GM12892 (cell line): ENCODE data around the gene PES1.
"Not testable (repeated sequence)": the region's sequence is repeated elsewhere in the genome, so short reads cannot be mapped to it uniquely, and the experiment has no call there.

Source experiments
- DNase-seq: peaks from one replicate; pipeline ENCODE4 v3.0.0; 2011; ENCODE audit not compliant: insufficient read length
- FAIRE-seq: peaks from 2 replicates; lab custom pipeline; 2011; peaks lifted over from hg19 to GRCh38; lab: Jason Lieb, UNC
- POLR2A ChIP-seq: IDR thresholded peaks from 2 replicates; pipeline ENCODE4 v1.6.1; 2011; ENCODE audit warnings: low read depth, low read length, control low read depth
- POLR2AphosphoS5 ChIP-seq: IDR thresholded peaks from 2 replicates; pipeline ENCODE4 v1.6.1; 2011; ENCODE audit warnings: low read depth, low read length, control low read depth
- TAF1 ChIP-seq: IDR thresholded peaks from 2 replicates; pipeline ENCODE4 v1.6.1; 2011; ENCODE audit warnings: low read depth, mild to moderate bottlenecking, control low read depth, low read length, borderline replicate concordance

Gene PES1

GRCh38 chr22:30556388-30556787 is 35.3 kb downstream of the PES1 start:
- TF ChIP-seq POLR2AphosphoS5 (no peak), POLR2A (no peak), TAF1 (no peak)
- DNase-seq (no peak), FAIRE-seq (no peak)

DNA sequence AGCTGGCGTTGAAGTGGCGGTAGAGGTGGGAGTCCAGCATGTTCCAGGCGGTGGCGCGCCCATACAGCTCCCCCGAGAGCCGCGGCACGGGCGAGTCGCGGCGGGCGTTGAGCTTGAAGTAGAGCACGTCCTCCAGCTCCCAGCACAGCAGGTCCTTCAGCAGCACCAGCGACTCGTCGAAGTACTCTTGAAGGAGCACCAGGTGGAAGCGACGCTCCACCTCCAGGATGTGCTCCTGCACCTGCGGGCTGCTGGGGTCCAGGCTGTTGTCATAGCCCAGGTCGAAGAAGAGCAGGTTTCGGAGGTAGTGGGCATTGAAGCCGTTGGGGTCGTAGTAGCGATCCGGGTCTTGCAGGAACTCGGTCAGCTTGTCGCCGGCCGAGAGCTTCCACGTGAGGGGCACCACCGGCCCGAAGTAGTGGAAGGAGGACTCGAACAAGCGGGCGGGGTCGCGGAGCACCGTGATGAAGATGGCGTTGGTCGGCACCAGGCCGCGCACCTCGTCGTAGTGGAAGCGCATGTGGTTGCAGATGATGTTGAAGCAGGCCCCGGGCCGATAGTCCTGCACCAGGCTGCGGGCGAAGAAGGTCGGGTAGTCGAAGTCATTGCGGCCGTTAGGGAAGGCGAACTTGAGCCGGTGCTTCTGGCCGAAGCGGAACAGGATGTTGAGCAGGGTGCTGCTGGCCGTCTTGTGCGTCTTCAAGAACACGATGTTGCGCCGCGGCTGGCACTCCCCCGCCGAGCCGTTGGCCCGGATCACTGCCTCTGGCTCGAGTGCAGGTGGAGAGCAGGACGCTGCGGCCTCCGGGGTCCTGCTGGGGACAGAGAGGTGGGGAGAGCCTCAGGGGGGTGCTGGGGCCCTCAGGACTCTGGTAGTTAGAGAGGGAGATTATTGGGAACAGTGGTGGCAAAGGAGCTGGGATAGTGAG is 36.2 kb downstream of the PES1 start:
- DNase-seq (no peak), FAIRE-seq (no peak)
- TF ChIP-seq TAF1 (no peak), POLR2AphosphoS5 (no peak), POLR2A (no peak)

GRCh38 chr22:30553971-30554370 is 37.7 kb downstream of the PES1 start:
- DNase-seq (no peak), FAIRE-seq (no peak)
- TF ChIP-seq POLR2A: no peak
- no peak for TF ChIP-seq TAF1
- TF ChIP-seq POLR2AphosphoS5: no peak

DNA sequence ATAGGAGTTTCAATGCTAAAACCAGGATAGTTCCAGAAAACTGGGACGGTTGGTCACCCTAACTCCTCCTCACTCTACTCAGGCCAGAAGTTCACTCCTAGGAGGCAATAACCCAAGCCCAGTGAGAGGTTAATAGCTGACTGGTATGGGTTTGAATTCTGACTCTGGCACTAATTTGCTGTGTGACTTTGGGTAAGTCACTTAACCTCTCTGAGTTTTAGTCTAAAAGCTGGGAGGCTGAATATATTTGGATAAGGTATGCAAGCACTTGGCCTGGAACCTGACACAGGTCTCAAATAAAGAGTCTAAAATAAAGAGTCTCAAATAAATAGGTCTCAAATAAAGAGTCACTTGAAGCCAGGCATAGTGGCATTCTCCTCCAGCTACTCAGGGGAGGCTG is 39.0 kb downstream of the PES1 start:
- FAIRE-seq: no peak

DNA sequence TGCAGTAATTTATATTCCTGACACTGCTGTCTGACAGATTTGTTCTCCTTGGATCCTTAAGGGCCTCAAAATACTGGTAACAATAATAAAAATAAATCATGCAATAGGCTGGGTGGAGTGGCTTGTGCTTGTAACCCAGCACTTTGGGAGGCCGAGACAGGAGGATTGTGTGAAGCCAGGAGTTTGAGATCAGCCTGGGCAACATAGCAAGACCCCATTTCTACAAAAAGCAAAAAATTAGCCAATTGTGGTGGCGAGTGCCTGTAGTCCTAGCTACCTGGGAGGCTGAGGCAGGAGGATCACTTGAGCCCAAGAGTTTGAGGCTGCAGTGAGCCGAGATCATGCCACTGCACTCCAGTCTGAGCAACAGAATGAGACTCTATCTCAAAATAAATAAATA is 39.9 kb downstream of the PES1 start:
- DNase-seq, FAIRE-seq: not testable (repeated sequence)

More for the DNA sequence above, 39.0 kb downstream of the PES1 start:
- no peak for DNase-seq
- TF ChIP-seq POLR2AphosphoS5 (no peak), POLR2A (no peak), TAF1 (no peak)

GRCh38 chr22:30547188-30547587 is 44.5 kb downstream of the PES1 start:
- no peak for TF ChIP-seq TAF1
- TF ChIP-seq POLR2A: no peak
- TF ChIP-seq POLR2AphosphoS5: no peak
- DNase-seq (no peak), FAIRE-seq (no peak)

GRCh38 chr22:30546616-30547015 is 45.1 kb downstream of the PES1 start, which contains the start of gene SEC14L6:
SEC14L6 (minus strand) TSS chr22:30546741; CDS start chr22:30546682, 59 bp downstream.
- TF ChIP-seq TAF1 (no peak), POLR2A (no peak), POLR2AphosphoS5 (no peak)
- FAIRE-seq (no peak), DNase-seq (no peak)

DNA sequence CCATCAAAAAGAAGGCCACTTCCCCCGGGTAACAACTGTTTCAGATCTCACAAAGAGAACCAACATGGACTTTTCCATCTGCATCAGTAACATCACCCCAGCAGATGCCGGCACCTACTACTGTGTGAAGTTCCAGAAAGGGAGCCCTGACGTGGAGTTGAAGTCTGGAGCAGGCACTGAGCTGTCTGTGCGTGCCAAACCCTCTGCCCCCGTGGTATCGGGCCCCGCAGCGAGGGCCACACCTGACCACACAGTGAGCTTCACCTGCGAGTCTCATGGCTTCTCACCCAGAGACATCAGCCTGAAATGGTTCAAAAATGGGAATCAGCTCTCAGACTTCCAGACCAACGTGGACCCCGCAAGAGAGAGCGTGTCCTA is 48.9 kb downstream of the PES1 start:
- TF ChIP-seq TAF1: no peak
- TF ChIP-seq POLR2A: no peak
- TF ChIP-seq POLR2AphosphoS5: no peak
- FAIRE-seq: no peak
- DNase-seq: no peak

DNA sequence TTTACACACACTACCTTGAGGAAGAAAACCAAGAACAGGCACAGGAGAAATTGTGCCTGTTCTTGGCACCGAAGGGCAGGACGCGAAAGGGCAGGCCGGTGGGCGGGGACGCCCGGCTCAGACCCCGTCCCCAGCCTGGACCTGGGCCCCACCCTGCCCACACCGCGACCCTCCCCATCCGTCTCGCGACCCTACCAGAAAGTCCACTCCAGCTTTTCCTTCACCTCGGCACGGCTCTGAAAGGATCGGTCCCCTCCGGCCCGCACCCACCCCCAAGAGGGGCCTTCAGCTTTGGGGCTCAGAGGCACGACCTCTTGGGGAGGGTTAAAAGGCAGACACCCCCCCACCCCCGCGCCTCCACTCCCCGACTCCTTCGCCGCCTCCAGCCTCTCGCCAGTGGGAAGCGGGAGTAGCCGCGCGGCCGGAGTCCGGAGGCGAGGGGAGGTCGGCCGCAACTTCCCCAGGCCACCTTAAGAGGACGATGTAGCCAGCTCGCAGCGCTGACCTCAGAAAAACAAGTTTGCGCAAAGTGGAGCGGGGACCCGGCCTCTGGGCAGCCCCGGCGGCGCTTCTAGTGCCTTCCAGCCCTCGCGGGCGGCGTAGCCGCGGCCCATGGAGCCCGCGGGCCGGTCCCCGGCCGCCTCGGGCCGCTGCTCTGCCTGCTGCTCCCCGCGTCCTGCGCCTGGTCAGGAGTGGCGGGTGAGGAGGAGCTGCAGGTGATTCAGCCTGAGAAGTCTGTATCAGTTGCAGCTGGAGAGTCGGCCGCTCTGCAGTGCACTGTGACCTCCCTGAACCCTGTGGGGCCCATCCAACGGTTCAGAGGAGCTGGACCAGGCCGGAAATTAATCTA is 49.5 kb downstream of the PES1 start:
- no peak for DNase-seq
- FAIRE-seq: no peak
- TF ChIP-seq POLR2A (no peak), TAF1 (no peak), POLR2AphosphoS5 (no peak)

DNA sequence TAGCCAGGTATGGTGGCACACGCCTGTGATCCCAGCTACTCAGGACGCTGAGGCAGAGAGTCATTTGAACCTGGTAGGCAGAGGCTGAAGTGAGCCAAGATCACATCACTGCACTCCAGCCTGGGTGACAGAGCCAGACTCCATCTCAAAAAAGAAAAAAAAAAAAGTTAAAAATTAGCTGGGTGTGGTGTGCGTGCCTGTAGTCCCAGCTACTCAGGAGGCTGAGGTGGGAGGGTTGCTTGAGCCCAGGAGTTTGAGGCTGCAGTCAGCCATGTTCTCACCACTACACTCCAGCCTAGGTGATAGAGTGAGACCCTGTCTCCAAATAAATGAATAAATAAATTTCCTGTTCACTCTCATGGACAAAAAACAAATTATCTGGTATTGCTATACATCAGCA is 50.2 kb downstream of the PES1 start:
- not testable (repeated sequence) for DNase-seq, FAIRE-seq

GRCh38 chr22:30539368-30539767 is 52.3 kb downstream of the PES1 start:
- TF ChIP-seq POLR2A (no peak), TAF1 (no peak), POLR2AphosphoS5 (no peak)
- DNase-seq (no peak), FAIRE-seq (no peak)

DNA sequence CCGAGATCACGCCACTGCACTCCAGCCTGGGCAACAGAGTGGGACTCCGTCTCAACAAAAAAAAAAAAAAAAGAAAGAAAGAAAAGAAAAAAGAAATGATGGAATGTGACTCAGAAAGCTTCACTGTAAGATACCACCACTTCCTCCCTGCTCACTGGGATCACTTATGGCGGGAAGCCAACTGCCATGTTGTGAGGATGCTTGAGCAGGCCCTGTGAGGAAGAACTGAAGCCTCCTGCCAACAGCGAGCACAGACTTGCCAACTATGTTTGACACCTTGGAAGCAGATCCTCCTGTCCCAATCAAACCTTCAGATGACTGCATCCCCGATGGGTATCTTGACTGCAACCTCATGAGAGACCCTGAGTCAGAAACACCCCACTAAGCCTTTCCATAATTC is 53.4 kb downstream of the PES1 start:
- no peak for DNase-seq

More for the DNA sequence above, 53.4 kb downstream of the PES1 start:
- TF ChIP-seq POLR2AphosphoS5 (no peak), POLR2A (no peak), TAF1 (no peak)
- FAIRE-seq: no peak
